Gastrocnemius medialis (tissue), 4 donors: Measurements from ENCODE around the gene CXCR4.

ENCODE experiments used
- CTCF ChIP-seq, 5 experiments: fragments of 450-650 bp in 3 of 5; fragments of 200-600 bp in 2 of 5; sonication (generic) in 2 of 5; IDR thresholded peaks in 4 of 5; conservative IDR thresholded peaks in 1 of 5; 1 replicate in 4 of 5; 2 replicates in 1 of 5; pipeline ENCODE4 v1.5.1; 2016 to 2019; ENCODE audit warnings: antibody characterized with exemption in 5 of 5, mild to moderate bottlenecking in 3 of 5, moderate library complexity in 3 of 5
- POLR2A ChIP-seq, 2 donors: fragments of 450-650 bp; IDR thresholded peaks; one replicate each; pipeline ENCODE4 v1.6.1; 2017; ENCODE audit warnings: antibody characterized with exemption in 2 of 2, mild to moderate bottlenecking in 2 of 2, moderate library complexity in 2 of 2

GRCh38 chr2:136081582-136082210, 36.3 kb downstream of the CXCR4 start:
- TF ChIP-seq CTCF (IDR thresholded peaks at IDR 0.05 in 4 of 5, conservative IDR thresholded peaks at IDR 0.05 in 1 of 5) = no peak
- TF ChIP-seq POLR2A (IDR thresholded peaks at IDR 0.05) = no peak
